ENCODE data around the gene WASF2.
"Not testable (repeated sequence)": the region's sequence is repeated elsewhere in the genome, so short reads cannot be mapped to it uniquely, and the experiment has no call there.

Gene WASF2

GRCh38 chr1:27492796-27493195 is 2.8 kb upstream of the WASF2 start:
- no peak for DNase-seq

- no peak for DNase-seq
These were observed 2.1 kb upstream of the WASF2 start for GRCh38 chr1:27491748-27492700.

- DNase-seq = no peak
These were observed 430 bp downstream of the WASF2 start for GRCh38 chr1:27489501-27489972.

GRCh38 chr1:27487966-27488884 is 1.7 kb downstream of the WASF2 start:
- DNase-seq = peak; percentile 24

- DNase-seq = no peak
These were observed 4.6 kb downstream of the WASF2 start for GRCh38 chr1:27485363-27485762.

- DNase-seq = no peak
These were observed 6.3 kb downstream of the WASF2 start for GRCh38 chr1:27483659-27484058.

GRCh38 chr1:27481994-27482620 is 7.9 kb downstream of the WASF2 start:
- DNase-seq = no peak

GRCh38 chr1:27478098-27478497 is 11.9 kb downstream of the WASF2 start:
- no peak for DNase-seq

GRCh38 chr1:27476237-27476636 is 13.7 kb downstream of the WASF2 start:
- DNase-seq = no peak

GRCh38 chr1:27475720-27476119 is 14.2 kb downstream of the WASF2 start:
- no peak for DNase-seq

GRCh38 chr1:27473755-27474154 is 16.2 kb downstream of the WASF2 start:
- no peak for DNase-seq

GRCh38 chr1:27472098-27472497 is 17.9 kb downstream of the WASF2 start:
- not testable (repeated sequence) for DNase-seq

- DNase-seq = no peak
These were observed 18.5 kb downstream of the WASF2 start for GRCh38 chr1:27471477-27471876.

GRCh38 chr1:27469334-27469733 is 20.6 kb downstream of the WASF2 start:
- DNase-seq = no peak

- not testable (repeated sequence) for DNase-seq
These were observed 21.6 kb downstream of the WASF2 start for GRCh38 chr1:27468378-27468777.

- no peak for DNase-seq
These were observed 24.9 kb downstream of the WASF2 start for GRCh38 chr1:27464926-27465647.

GRCh38 chr1:27463916-27464315 is 26.1 kb downstream of the WASF2 start:
- not testable (repeated sequence) for DNase-seq

GRCh38 chr1:27458521-27458920 is 31.4 kb downstream of the WASF2 start:
- not testable (repeated sequence) for DNase-seq

GRCh38 chr1:27455139-27455811 is 34.7 kb downstream of the WASF2 start:
- peak; percentile 40 for DNase-seq

GRCh38 chr1:27454610-27455009 is 35.4 kb downstream of the WASF2 start:
- no peak for DNase-seq

- no peak for DNase-seq
These were observed 38.6 kb downstream of the WASF2 start for GRCh38 chr1:27451343-27451742.

- DNase-seq = no peak
These were observed 41.0 kb downstream of the WASF2 start for GRCh38 chr1:27448982-27449381.
